IPS-NIHi7 (cell line): ENCODE results near the gene PCBD1.

Source experiments
- DNase-seq: peaks from one replicate; pipeline ENCODE4 v3.0.0; 2012; ENCODE audit warnings: mixed read lengths; ENCODE audit errors: extremely low spot score

Gene PCBD1

DNA sequence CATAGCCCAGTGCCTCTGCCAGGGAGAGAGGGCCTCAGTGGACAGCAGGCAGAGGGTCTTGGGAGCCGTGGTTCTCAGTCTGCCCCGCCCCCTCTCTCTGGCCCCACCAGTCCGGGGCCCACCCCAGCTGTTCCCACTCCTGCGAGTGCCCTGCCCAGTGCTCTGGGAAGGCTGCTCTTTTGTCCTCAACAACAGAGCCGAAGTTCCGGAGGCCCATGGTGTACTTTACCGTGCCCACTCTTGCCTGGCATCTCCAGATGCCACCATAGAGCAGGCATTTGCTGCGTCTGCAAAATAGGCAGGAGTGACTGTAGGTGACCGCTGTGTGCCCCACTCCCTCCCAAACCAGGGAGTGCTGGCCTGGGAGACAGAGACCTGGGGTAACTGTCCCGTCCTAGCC lies 29.3 kb upstream of the PCBD1 start:
- no peak for DNase-seq

DNA sequence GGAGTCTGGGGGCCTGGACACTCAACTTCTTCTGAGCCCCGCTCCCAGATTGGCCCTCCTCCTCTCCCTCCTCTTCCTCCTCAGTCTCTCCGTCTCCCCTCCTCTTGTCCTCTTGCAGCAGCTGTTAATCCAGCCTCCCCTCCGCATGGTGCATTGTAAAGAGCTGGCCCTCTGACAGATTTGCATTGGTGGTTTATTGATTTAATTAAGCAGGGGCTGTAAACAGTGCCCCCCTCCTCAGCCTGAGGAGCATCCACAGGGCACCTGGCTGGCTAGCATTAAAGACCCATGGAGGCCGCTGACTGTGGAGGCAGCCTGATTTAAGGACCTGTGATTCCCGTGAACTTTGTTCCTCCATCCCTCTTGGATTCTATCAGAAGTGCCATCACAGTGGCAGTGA lies 28.9 kb upstream of the PCBD1 start:
- DNase-seq: no peak

DNA sequence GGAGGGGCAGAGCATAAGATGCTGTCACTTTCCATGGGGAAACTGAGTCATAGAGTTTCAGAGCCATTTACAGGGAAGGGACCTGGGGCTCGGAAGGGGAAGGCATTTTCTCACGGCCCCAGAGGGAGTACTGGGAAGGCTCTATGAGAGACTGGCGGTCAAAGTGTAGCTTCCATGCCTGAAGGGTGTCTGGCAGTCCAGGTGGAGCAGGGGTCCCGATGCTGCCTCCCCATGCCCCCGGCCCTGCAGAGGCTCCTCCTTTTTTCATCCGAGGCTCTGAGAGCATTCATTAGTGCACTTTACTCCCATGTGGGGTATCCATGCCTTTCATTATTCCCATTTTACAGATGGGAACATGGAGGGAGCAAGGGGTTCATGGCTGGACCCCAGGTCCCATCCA lies 27.9 kb upstream of the PCBD1 start:
- no peak for DNase-seq

DNA sequence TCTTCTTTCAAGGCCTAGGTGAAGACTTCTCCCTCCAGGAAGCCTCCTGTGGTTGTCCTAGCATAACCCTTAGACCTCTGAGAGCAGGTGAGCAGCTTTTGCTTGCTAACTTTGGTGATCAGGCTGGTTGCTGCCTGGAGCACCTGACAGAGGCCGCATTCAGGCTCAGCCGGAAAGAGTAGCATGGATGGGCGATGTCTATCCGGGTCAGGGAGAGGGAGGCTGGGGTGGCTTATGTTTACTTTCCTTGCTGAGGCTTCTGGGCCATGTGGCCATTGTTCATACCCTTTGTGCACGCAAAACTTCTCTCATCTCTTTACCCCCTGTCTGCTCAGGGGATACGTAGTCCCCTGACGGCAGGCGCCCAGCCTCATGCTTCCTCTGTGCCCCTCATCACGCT lies 27.4 kb upstream of the PCBD1 start:
- no peak for DNase-seq

DNA sequence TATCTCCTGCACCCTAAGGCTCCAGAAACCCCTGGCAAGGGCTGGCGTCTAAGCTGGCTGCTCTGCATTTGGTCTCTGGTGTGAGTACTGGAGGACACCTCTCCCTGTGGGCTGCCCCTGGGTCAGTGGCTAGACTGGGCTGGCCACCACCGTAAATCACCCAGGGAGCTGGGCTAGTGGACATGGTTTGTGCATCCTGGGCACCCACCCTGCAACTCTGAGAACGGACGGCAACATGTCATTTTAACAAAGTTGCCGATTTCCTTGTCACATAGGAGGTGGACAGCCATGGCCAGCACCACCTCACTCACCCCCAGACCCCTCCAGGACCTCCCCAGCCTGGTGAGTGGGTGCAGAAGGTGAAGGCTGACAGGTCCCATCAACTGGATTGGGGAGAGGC lies 26.8 kb upstream of the PCBD1 start:
- no peak for DNase-seq

DNA sequence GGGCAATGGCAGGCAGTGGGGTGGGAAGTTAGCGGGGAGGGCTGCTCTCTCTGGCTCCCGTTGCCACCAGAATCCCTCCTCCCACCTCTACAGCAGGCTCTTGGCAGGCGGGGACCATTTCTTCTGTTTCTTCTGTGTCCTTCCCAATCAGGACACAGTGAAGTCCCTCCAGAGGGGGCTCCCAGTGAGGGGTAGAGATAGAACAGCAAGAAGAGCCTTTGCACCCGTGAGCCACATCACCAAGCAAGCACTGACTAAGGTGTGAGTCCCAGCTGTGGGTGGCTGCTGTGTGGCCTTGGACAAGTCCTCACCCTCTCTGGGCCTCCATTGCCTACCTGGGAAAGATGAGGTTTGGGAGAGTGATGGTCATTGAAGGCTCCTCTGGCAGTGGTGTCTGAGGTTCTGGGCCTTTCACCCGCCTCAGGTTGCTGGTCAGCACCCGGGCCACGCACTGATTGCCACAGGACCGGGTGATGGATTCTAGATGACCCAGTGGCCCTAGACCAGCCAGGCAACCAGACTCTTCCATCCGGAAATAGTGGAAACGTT lies 26.0 kb upstream of the PCBD1 start:
- DNase-seq: no peak

DNA sequence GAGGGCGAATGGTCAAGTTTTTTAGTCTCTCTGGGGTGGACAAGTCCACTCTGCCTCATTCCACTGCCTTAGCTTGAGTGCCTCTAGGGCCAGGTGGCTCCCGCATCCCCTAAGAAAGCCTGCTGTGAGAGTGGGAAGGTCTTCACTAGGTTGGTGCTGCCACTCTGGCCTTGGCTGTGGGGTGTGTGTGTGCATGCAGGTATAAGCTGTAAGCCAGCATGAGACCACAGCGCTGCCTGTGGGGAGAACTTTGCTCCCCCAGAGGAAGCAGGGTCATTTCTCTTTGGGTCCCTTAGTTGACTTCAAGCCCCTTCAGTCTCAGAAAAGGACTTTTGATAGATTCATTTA lies 25.5 kb upstream of the PCBD1 start:
- DNase-seq: no peak

DNA sequence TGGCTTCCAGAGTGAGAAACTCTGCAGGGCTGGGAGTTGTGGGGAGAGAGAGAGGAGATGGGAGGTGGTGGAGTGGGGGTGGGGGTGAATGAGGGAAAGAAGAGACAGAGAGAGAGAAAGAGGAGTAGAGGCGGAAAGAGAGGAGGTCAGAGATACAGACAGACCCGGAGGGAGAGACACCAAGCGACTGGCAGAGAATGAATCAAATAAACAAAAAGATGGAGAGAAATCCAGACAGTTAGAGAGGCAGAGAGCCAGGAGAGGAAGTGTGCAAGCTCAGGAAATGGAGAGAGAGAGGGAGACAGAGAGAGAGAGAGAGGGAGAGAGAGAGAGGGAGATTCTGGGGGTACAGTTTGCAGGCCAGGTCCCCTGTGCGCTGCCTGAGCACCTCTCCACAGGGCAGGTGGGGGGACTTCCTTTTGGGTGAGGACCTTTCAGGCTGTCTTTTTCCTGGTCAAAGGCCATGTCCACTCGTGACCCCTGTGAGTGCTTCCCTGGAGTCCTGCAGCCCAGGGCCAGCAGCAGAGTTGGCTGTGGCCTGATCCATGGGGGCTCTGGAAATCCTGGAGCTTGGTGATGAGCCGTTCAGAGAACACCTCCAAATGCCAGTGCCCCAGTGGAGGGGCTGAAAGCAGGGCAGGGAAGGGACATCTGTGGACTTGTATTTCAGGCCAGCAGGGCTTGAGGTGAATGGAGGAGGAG lies 25.0 kb upstream of the PCBD1 start:
- no peak for DNase-seq

DNA sequence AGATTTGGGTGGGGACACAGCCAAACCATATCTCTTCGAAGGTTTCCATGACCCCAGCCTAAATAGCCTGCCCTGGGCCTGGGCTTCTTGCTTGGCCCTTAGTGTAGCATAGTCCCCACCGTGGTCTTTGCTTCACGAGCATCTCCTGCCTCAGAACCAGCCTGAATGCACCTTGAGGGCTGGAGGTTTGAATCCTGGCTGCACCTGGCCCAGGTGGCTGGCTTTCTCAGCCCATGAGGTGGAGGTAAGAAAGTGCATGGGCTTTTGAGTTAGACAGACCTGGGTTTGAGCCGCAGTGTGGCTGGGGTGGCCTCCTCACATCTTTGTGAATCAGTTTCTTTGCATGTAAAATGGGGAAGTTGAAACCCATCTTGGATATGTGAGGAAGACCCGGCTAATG lies 24.2 kb upstream of the PCBD1 start:
- no peak for DNase-seq

DNA sequence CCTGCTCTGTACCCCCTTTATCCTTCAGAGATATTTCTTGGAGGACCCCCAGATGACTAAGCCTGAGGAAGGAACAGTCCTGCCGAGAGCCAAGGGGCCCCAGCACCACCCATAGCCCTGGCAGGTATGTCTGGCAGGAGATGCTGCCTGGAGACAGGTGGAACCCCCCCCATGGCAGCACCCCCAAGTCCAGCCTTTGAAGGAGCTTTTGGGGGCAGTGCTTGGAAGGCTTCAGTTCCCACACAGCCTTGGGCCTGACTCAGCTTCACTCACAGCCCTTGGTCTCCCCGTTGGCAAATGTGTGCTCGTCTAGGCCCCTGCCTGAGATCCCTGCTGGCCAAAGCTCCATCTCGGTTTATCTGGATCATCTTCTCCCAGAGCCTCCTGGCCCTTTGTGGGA lies 23.0 kb upstream of the PCBD1 start:
- no peak for DNase-seq

DNA sequence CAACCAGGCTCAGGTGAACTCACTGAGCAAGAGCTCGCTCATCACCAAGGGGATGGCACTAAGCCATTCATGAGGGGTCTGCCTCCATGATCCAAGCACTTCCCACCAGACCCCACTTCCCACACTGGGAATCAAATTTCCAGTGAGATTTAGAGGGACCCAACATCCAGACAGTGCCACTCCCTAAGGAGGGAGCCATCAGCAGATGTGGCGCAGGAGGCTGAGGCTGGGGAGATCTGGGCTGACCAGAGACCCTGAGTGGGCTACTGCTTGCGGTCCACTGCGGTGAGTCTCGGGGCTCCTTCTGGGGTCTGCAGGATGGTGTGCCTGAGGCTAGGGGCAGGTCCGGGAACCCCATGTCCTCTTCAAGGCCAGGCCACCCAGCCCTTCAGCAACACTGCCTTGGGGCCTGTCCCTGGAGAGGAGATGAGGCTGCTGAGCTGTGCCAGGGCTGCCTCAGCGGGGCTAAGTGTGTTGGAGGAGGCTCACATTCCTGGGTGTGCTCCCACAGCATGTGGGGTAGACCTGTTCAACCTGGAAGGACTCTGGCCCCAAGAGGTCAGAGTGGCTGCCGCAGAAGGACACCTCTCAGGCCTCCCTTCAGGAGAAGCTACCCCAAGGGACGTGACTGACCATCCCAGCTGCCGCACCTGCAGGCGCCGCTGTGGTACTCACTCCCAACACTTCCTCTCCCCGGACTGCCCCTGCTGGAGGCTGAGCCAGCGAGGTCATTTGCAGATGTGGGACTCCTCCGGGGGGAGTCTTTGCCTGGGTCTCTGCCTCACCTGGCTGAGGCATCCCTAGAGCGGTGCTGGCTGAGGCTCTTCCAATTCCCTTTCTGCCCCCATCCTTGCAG lies 22.3 kb upstream of the PCBD1 start:
- DNase-seq: no peak

DNA sequence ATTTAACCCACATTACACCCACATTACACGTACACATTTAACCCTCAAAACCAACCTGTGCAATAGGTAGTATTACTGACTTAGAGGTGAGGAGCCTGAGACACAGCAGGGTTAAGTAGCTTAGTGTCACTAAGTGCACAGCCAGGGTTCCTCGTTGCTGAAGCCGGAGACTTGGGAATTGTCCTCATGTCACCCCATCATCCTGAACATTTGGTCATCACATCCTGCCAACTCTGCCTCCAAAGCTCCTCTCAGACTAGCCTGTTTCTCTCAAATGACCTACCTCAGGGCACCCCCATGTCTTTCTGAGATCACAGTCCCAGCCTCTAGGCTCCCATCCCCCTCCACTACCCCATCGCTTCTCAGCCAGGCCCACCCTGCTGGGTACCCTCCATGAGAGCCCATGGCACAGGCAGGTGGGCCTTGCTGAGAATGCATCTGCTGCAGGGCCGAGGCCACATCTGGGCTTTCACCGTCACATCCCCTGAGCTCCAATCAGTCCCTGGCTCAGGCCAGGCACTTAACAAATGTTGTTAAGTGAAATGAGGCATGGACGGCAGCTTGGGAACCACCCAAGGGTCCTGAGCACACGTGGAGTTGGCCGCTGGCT lies 21.1 kb upstream of the PCBD1 start:
- no peak for DNase-seq

DNA sequence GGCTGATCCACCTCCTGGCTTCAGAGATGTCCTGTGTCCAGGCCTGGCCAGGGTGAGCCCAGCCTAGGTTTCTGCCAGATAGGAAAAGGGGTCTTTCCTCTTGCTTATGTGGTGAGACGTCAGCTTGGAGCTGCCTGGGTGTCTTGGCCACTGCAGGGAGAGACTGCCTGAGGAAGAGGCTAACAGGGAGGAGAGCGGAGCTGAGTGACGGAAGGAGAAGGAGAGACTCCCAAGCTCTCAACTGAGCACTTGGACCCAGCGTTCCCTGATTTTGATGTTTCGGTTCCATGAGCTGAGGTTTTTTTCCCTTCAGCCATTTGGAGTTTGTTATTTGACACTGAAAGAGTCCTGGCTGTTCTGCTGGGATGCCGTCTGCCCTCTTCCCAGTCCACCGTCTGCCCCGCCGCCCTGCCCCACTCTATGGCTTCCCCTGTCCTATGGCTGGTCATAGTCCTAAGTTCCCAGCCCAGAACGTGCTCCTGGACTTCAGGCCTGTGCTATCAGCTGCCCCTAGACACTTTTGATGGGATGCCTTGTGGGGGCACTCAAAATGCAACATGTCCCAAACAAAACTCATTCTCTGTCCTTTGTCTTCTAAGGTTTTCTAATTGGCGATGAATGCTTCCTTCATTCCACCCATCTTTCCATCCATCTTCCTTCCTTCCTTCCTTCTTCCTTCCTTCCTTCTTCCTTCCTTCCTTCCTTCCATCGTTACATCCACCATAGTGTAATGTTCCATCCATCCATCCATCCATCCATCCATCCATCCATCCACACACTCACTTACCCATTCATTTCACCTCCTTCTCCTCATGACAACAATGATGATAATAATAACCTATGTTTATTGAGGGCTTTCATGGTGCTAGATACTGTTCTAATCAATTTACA lies 20.3 kb upstream of the PCBD1 start:
- no peak for DNase-seq

DNA sequence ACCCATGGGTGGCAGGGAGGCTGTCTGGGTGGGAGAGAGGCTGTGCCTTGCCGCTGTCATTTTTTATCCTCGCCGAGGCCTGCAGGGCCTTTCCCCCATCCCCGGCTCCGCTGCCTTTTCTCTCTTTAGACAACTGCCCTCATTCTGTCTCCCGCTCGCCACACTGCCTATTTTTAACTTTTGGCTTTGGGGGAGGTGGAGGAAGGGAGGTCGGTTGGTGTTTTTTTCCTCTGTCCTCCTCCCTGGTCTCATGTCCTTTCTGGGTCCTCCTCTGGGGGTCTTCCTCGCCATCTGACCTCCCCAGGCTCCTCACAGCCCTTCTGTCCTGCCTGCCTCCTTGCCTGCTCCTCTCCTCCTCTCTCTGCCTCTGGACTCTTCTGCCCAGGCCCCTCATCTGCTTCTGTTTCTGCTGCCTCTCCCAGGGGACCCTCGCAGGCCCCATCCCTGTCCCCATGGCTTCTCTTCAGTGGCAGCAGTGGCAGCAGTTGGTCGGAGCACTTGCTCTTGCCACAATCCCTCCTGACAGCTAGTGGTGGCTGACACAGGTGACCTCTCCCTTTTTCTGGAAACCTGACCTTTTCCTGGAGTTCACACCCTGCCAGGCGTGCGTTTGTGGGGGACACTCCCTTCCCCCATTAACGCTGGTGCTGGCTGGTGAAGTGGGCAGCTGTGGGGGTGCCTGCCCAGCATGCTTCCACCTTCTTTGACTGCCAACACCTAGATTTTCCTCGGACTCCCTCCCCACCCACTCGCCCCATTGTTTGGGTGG lies 19.5 kb upstream of the PCBD1 start:
- DNase-seq: no peak

DNA sequence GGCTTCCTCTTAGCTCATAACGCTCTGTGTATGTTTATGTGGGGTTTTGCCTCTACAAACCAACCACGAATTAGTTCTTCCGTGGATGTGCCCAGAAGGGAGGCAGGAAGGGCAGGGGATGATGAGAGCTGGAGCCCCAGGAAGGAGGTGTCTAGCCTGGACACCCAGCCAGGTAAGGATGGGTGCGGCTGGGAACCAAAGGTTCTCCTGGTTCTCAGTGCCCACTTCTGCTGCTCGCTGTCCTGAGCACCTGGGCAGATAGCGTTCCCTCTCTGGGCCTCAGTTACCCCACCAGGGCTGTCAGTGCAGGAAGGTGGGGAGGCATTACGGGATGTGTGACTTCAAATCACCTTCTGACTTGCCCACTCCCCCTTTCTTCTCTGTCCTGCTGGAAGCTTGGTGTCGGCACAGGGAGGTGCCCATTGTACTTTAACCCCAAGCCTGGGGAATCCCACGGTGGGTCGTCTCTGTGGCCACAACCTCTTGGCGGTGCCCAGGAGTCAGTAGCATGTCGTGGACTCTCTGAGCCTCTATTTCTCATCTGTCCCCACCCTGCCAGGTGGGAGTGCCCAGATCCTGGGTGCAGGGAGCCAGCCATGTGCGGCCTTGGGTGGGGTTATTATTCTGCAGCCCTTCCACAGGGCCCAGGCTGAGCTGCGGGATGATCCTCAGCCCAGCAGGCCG lies 18.7 kb upstream of the PCBD1 start:
- DNase-seq: no peak

DNA sequence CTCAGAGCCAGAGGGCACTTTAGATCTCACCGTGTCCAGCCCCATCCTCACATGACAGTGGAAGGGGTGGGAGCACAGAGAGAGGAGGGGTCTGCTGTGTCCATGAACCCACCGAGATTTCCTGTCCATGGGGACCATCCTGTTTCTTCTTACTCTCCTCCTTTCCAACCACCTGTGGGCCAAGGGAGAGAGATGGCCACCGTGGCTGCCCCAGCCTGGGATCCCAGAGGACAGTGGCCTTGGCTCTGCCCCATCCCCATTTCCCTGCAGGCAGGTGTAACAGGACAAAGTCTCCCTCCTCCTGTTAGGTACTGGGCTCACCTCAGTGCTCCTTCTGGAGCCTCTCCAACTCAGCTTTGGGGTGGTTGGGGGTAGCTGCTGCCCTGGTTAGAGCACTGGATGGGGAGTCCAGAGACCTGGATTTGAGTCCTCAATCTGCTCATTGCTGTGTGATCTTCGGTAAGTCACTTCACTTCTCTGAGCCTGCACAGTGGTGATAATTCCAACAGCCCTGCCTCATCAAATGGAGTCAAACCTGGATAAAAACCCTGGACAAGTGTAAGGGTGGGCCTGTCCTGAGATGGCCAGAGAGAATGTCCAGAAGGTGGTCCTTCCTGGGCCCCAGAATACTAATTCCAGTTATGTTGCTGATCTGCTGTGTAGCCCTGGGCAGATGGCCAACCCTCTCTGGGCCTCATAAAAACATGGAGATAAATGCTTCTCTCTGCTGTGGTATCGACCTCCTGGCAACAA lies 17.8 kb upstream of the PCBD1 start:
- DNase-seq: no peak

DNA sequence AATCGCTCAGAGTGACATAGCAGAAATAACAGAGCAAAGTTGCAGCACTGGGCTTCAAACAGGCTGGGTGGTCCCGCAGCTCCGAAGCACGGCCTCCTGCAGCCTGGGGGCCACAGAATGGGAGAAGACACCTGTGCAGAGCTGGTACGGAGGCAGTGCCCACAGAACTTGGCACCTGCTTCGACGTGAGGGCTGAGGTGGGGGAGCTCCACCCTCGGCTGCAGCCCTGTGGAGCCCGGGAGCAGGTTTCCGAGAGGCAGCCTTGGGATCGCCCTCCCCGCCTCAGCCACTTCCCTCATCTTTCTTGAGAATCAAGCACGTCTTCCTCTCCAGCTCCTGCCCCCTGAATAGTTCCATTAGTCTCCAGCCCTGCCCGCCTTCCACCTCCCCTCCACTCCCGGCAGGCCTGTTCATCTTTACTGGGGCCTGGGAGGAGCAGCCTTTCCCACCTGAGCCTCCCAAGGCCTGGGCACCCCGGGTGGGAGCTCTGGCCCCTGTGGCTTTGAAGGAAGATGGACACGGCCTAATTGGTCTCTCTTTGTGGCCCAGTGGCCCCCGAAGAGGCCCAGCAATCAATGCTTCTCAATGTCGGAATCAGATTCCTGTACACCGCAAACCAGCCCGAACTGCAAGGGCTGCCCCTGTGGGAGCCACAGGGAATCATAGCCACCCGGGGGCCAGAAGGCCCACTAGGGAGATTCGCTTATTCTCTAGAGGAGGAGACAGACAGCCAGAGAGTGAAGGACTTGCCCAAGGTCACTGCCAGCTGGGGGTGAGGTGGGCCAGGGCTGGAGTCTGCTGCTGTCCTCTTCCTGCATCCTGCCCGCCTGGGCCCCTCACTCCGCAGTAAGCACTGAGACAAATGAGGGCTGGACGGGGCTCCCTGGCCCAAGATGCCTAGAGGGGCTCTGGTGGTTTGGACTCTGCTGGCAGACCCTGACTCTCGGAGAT lies 17.0 kb upstream of the PCBD1 start:
- peak; percentile 15 for DNase-seq

DNA sequence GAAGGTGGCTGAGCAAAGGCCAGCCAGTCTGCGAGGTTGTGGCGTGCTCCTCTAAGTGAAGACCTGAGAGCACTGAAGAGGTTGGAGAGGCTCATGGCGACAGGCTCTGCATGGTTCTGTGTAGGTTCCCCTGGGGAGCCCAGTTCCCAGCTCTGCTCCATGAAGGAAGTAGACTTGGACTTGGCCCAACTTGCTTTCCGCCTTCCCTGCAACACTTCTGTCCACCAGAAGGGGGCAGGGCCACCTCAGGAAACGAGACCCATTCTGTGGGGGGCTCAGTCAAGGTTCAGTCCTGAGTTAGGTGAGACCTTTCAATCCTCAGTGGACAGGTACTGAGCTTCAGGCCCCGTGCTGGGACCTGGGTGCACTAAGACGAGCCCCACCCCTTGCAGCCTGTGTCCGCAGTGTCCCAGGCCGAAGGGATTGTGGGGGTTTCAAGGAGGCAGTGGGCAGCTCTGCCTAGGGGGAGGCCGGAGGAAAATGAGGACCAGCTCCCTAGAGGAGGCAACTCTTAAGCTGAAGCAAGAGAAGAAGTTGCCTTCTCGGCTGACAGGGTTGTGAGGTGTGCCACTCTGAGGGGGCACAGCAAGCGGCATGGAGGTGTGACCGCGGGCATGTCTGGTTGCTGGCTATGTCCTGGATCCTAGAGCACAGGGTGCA lies 15.0 kb upstream of the PCBD1 start:
- DNase-seq: peak; percentile 89
